Large intestine (tissue), 3 donors: ENCODE measurements around the gene MT1G. TPM values are rescaled to one million over a fixed set of nuclear protein-coding genes. Genes with fewer than 3 reads are reported as not detected.

ENCODE experiments used
- DNase-seq, 2 donors: peaks; one replicate each; pipeline versions ENCODE4 v3.0.0 to v3.0.0-alpha.2; 2013
- H3K27ac ChIP-seq: one replicate; pipeline ENCODE4 v1.5.1; 2013; ENCODE audit warnings: low read length
- H3K27me3 ChIP-seq: 2 replicates; pipeline ENCODE4 v1.6.1; 2013; ENCODE audit warnings: low read length; ENCODE audit not compliant: control insufficient read depth, insufficient read depth
- H3K36me3 ChIP-seq: 2 replicates; pipeline ENCODE4 v1.6.1; 2013; ENCODE audit warnings: low read length; ENCODE audit not compliant: control insufficient read depth, insufficient read depth
- H3K4me1 ChIP-seq: one replicate; pipeline ENCODE4 v1.6.1; 2013; ENCODE audit warnings: low read length; ENCODE audit not compliant: control insufficient read depth, insufficient read depth
- H3K4me3 ChIP-seq: one replicate; pipeline ENCODE4 v1.5.1; 2013; ENCODE audit warnings: low read length
- H3K9me3 ChIP-seq: one replicate; pipeline ENCODE4 v1.6.1; 2013; ENCODE audit warnings: mild to moderate bottlenecking, low read depth, low read length, moderate library complexity; ENCODE audit not compliant: control insufficient read depth
- WGBS: methylation state at CpG from one replicate; pipeline ENCODE4 v1.1.5; 2013; ENCODE audit warnings: low lambda C conversion rate; ENCODE audit not compliant: insufficient coverage; 5-methylcytosine and 5-hydroxymethylcytosine counted together
- polyA plus RNA-seq: library from polyadenylated mRNA; unstranded; fragments of 120-200 nt; gene quantifications from one replicate; pipeline ENCODE4 v1.2.1, GENCODE V29; 2013

The MT1G gene
- polyA plus RNA-seq, 1 donor, result 919 TPM

GRCh38 chr16:56649271-56649670, 18.6 kb downstream of the MT1G start:
- H3K27ac ChIP-seq, result no peak overlapping the region
- peaks cover 29% of the 10 kb centered on the region for H3K27me3 ChIP-seq
- no peak overlapping the region for H3K4me3 ChIP-seq
- no peaks in the 10 kb centered on the region for H3K9me3 ChIP-seq
- DNase-seq, result no peak
- H3K4me1 ChIP-seq, result peaks cover 20% of the 10 kb centered on the region
- H3K36me3 ChIP-seq, result no peaks in the 10 kb centered on the region
- WGBS, result no CpG with 5 or more reads among the region's 2 CpGs

- peaks cover 2% of the 10 kb centered on the region for H3K9me3 ChIP-seq
- no peak overlapping the region for H3K4me3 ChIP-seq
- no peaks in the 10 kb centered on the region for H3K36me3 ChIP-seq
- H3K27ac ChIP-seq, result no peak overlapping the region
- peak in 1 of 2 donors; percentile 79 for DNase-seq
- peaks cover 33% of the 10 kb centered on the region for H3K4me1 ChIP-seq
- peaks cover 43% of the 10 kb centered on the region for H3K27me3 ChIP-seq
- no CpG with 5 or more reads among the region's 33 CpGs for WGBS
These were observed 20.0 kb downstream of the MT1G start for GRCh38 chr16:56647641-56648431.

- Histone ChIP-seq H3K27ac (no peak overlapping the region), H3K4me1 (peaks cover 35% of the 10 kb centered on the region), H3K4me3 (no peak overlapping the region), H3K27me3 (peaks cover 56% of the 10 kb centered on the region), H3K36me3 (no peaks in the 10 kb centered on the region), H3K9me3 (peaks cover 2% of the 10 kb centered on the region)
- WGBS, result no CpG with 5 or more reads among the region's 1 CpG
- no peak for DNase-seq
These were observed 22.0 kb downstream of the MT1G start for GRCh38 chr16:56645838-56646237.

GRCh38 chr16:56645311-56645710, 22.6 kb downstream of the MT1G start:
- H3K4me3 ChIP-seq, result no peak overlapping the region
- H3K36me3 ChIP-seq, result no peaks in the 10 kb centered on the region
- peaks cover 33% of the 10 kb centered on the region for H3K4me1 ChIP-seq
- peaks cover 61% of the 10 kb centered on the region for H3K27me3 ChIP-seq
- H3K9me3 ChIP-seq, result peaks cover 2% of the 10 kb centered on the region
- WGBS, result no CpG with 5 or more reads among the region's 1 CpG
- no peak for DNase-seq
- no peak overlapping the region for H3K27ac ChIP-seq

- Histone ChIP-seq H3K27me3 (peaks cover 68% of the 10 kb centered on the region), H3K9me3 (peaks cover 2% of the 10 kb centered on the region), H3K36me3 (no peaks in the 10 kb centered on the region), H3K4me1 (peaks cover 31% of the 10 kb centered on the region), H3K27ac (no peak overlapping the region), H3K4me3 (no peak overlapping the region)
- no CpG with 5 or more reads among the region's 5 CpGs for WGBS
- no peak for DNase-seq
These were observed 24.0 kb downstream of the MT1G start for GRCh38 chr16:56643833-56644232.

GRCh38 chr16:56643080-56643778, 24.6 kb downstream of the MT1G start:
- no peaks in the 10 kb centered on the region for H3K36me3 ChIP-seq
- DNase-seq, result peak; percentile 78 to 86
- H3K4me3 ChIP-seq, result peak overlapping the region; percentile 27
- H3K4me1 ChIP-seq, result peaks cover 30% of the 10 kb centered on the region
- H3K27me3 ChIP-seq, result peaks cover 68% of the 10 kb centered on the region
- peaks cover 2% of the 10 kb centered on the region for H3K9me3 ChIP-seq
- H3K27ac ChIP-seq, result no peak overlapping the region
- WGBS, result 0% methylated on average over 2 of the region's 42 CpGs

GRCh38 chr16:56641166-56641565, 26.7 kb downstream of the MT1G start:
- H3K4me1 ChIP-seq, result peaks cover 18% of the 10 kb centered on the region
- peaks cover 77% of the 10 kb centered on the region for H3K27me3 ChIP-seq
- no peaks in the 10 kb centered on the region for H3K36me3 ChIP-seq

GRCh38 chr16:56640076-56640475, 27.8 kb downstream of the MT1G start:
- H3K4me1 ChIP-seq, result peaks cover 20% of the 10 kb centered on the region
- no peak overlapping the region for H3K27ac ChIP-seq
- H3K4me3 ChIP-seq, result no peak overlapping the region
- H3K27me3 ChIP-seq, result peaks cover 84% of the 10 kb centered on the region
- WGBS, result 100% methylated on average over 1 of the region's 1 CpG
- no peak for DNase-seq
- H3K36me3 ChIP-seq, result no peaks in the 10 kb centered on the region
- H3K9me3 ChIP-seq, result peaks cover 2% of the 10 kb centered on the region

More at GRCh38 chr16:56641166-56641565, 26.7 kb downstream of the MT1G start:
- no CpG with 5 or more reads among the region's 2 CpGs for WGBS
- Histone ChIP-seq H3K27ac (no peak overlapping the region), H3K4me3 (no peak overlapping the region), H3K9me3 (peaks cover 2% of the 10 kb centered on the region)
- DNase-seq, result no peak

GRCh38 chr16:56639045-56639444, 28.8 kb downstream of the MT1G start:
- Histone ChIP-seq H3K36me3 (no peaks in the 10 kb centered on the region), H3K27me3 (peaks cover 92% of the 10 kb centered on the region), H3K4me1 (peaks cover 24% of the 10 kb centered on the region), H3K27ac (no peak overlapping the region), H3K4me3 (no peak overlapping the region), H3K9me3 (peaks cover 2% of the 10 kb centered on the region)
- DNase-seq, result peak in 1 of 2 donors; percentile 40
- no CpG with 5 or more reads among the region's 1 CpG for WGBS

GRCh38 chr16:56637814-56638750, 29.8 kb downstream of the MT1G start, which contains the start of gene MT1A:
Gene MT1A, plus strand, starts transcription at chr16:56638666. Its CDS starts 73 bp downstream, at chr16:56638739.
- no peaks in the 10 kb centered on the region for H3K9me3 ChIP-seq
- peaks cover 92% of the 10 kb centered on the region for H3K27me3 ChIP-seq
- H3K27ac ChIP-seq, result no peak within 1 kb of the TSS
- peaks cover 15% of the 10 kb centered on the region for H3K4me1 ChIP-seq
- H3K4me3 ChIP-seq, result peak within 1 kb of the TSS; percentile 39
- no CpG with 5 or more reads among the region's 68 CpGs for WGBS
- peak; percentile 45 to 68 for DNase-seq
- no peaks in the 10 kb centered on the region for H3K36me3 ChIP-seq
